ENCODE data around the gene HOXC11.

HOXC11 gene

DNA sequence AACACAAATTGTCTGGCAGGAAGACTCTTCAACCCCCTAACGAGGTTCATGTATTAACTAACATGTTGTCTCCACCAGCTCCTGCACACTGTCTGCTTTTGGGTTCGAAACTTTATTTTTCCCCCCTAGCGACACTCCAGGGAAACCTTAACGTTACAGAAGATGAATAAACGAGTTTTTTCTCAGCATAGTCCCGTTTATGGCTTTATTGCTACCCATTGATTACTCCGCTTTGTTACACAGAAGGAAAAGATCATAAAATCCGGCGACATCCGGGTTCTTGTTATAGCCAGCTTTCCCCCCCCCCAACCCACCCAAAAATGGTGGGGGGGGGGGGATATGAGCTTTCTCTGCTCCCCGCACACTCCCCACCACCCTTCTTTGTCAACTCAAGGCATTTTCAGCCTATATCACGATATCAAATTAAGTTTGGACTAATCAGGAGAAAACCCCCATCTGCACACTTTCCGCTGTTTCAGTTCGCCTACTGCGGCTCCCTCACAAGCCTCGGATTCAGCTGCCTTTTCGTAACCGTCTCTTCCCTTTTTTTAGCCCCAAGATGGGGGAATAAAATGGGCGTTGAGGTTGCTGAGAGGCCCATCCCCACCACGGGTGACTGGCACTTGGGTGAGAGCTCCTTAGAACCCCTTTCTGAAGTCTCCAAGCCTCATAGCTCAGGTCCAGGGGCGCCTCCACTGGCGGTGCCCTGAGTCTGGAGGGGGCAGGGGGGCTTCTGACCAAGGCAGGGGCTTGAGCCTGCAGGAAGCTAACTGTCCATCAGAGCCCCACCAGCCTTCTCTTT lies 53.9 kb downstream of the HOXC11 start:
- DNase-seq = no peak
